Esophagus (tissue), 2 donors: ENCODE measurements around the gene RBMS1. TPM values are rescaled to one million over a fixed set of nuclear protein-coding genes. Genes with fewer than 3 reads are reported as not detected.
"Not testable (repeated sequence)": the region's sequence is repeated elsewhere in the genome, so short reads cannot be mapped to it uniquely, and the experiment has no call there.

ENCODE experiments used
- H3K27ac ChIP-seq, 2 donors: one replicate each; pipeline ENCODE4 v1.5.1; 2013; ENCODE audit warnings: low read depth in 2 of 2, mild to moderate bottlenecking in 2 of 2, inconsistent platforms in 1 of 2, low read length in 1 of 2, moderate library complexity in 1 of 2
- H3K27me3 ChIP-seq, 2 donors: one replicate each; pipeline ENCODE4 v1.6.1; 2013; ENCODE audit warnings: low read length in 2 of 2, control low read depth in 1 of 2, mild to moderate bottlenecking in 1 of 2; ENCODE audit not compliant: insufficient read depth in 2 of 2, control insufficient read depth in 1 of 2
- H3K36me3 ChIP-seq, 2 donors: one replicate each; pipeline ENCODE4 v1.6.1; 2013; ENCODE audit warnings: low read length in 1 of 2; ENCODE audit not compliant: control insufficient read depth in 2 of 2, insufficient read depth in 2 of 2
- H3K4me1 ChIP-seq, 2 donors: one replicate each; pipeline ENCODE4 v1.6.1; 2013; ENCODE audit warnings: low read length in 1 of 2; ENCODE audit not compliant: control insufficient read depth in 2 of 2, insufficient read depth in 2 of 2
- H3K4me3 ChIP-seq, 2 donors: one replicate each; pipeline ENCODE4 v1.5.1; 2013; ENCODE audit warnings: low read length in 2 of 2, mild to moderate bottlenecking in 2 of 2, low read depth in 1 of 2, moderate library complexity in 1 of 2
- H3K9me3 ChIP-seq, 2 donors: one replicate each; pipeline ENCODE4 v1.6.1; 2013; ENCODE audit warnings: mild to moderate bottlenecking in 2 of 2, low read depth in 1 of 2, low read length in 1 of 2, moderate library complexity in 1 of 2; ENCODE audit not compliant: control insufficient read depth in 2 of 2, insufficient read depth in 1 of 2
- WGBS, 2 donors: extraction: QIAGEN DNeasy Blood & Tissue Kit; methylation state at CpG; one replicate each; pipeline ENCODE4 v1.1.7; 2013; 5-methylcytosine and 5-hydroxymethylcytosine counted together
- polyA plus RNA-seq, 2 donors: library from polyadenylated mRNA; stranded (reverse); fragments of 200-250 nt; gene quantifications; one replicate each; pipeline ENCODE4 v1.2.3, GENCODE V29; 2013
- donor health status: healthy with polysubstance abuse.
- donor health status: Bipolar disorder and iron deficiency.

The RBMS1 gene
- polyA plus RNA-seq, 2 donors = 18.1 to 23.6 TPM

GRCh38 chr2:160372585-160372984 is 121.0 kb downstream of the RBMS1 start:
- H3K4me3 ChIP-seq = no peak overlapping the region

DNA sequence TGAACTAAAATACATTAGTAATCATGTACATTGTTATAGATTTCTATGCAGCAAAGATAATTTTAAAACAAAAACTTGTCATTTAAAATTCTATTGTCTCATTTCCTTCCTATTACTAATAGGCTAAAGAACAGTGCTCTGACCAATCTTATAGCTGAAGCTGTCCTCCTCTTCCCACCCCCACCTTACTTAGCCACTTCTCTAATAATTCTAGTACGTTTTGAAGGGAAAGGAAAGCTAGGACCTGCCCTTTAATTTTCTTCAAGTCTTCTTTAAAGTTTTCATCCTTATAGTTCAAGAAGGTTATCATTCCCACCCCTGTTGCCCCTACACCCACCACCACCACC is 121.6 kb downstream of the RBMS1 start:
- Histone ChIP-seq H3K27ac (no peak overlapping the region), H3K4me1 (peaks cover 2% of the 10 kb centered on the region in 2 donors), H3K27me3 (no peaks in the 10 kb centered on the region), H3K4me3 (no peak overlapping the region), H3K36me3 (no peaks in the 10 kb centered on the region), H3K9me3 (no peaks in the 10 kb centered on the region)
- WGBS, 2 donors = 69 to 73% methylated on average over 1 of the region's 1 CpG

More at GRCh38 chr2:160372585-160372984, 121.0 kb downstream of the RBMS1 start:
- Histone ChIP-seq H3K27ac (no peak overlapping the region), H3K27me3 (no peaks in the 10 kb centered on the region), H3K9me3 (no peaks in the 10 kb centered on the region), H3K4me1 (peaks cover 2% of the 10 kb centered on the region in 2 donors), H3K36me3 (no peaks in the 10 kb centered on the region)

GRCh38 chr2:160371251-160372009 is 122.2 kb downstream of the RBMS1 start:
- Histone ChIP-seq H3K27me3 (no peaks in the 10 kb centered on the region), H3K4me3 (no peak overlapping the region), H3K9me3 (no peaks in the 10 kb centered on the region), H3K27ac (no peak overlapping the region), H3K4me1 (peaks cover 0 to 2% of the 10 kb centered on the region in 2 donors), H3K36me3 (no peaks in the 10 kb centered on the region)
- 56 to 58% methylated on average over 8 of the region's 8 CpGs for WGBS, 2 donors

DNA sequence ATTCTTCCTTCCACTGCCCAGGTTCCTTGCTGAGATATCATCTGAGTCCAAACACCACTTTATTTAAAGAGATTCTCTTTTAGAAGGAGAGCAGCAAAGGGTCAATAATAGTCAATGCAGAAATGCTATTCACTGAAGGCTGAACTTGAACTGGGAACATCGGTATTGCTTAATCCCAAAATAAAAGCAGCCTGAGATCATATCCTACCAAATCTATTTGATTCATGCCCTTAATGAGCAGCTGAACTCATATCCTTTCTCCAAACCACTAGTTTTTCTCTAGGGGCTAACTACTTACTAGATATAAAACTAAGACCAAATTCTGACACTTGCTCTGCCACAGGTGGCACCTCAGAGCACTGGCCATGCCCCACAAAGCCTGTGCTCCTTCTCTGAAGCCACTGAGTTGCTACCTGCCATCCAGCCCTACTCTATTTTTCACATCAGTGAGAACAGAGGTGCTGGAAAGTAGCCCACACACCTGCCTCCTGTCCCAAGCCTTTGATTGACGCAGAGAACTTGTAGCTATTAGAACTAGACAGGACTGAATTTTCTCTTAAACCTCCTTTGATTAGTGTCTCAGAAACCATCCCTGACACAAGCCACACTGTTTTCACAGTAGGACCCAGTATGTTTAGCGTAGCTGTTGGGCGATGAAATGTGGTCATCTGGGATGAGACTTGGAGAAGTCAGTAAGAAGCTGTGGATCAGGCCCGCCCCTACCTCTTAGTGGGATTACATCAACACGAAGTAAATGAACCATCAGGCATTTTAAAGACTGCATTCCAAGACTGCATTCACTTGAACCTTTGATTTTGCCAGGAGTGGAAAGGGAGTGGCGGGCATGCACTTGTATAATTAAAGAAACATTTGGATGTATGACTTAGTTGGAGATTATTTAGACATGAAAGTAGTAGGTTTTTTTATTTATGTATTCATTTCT is 124.3 kb downstream of the RBMS1 start:
- Histone ChIP-seq H3K4me1 (peaks cover 0 to 7% of the 10 kb centered on the region in 2 donors), H3K27ac (no peak overlapping the region), H3K9me3 (no peaks in the 10 kb centered on the region), H3K36me3 (peaks cover 0 to 3% of the 10 kb centered on the region in 2 donors), H3K27me3 (no peaks in the 10 kb centered on the region), H3K4me3 (no peak overlapping the region)
- 72 to 73% methylated on average over 7 of the region's 7 CpGs for WGBS, 2 donors

- WGBS, 2 donors = 53 to 58% methylated on average over 7 of the region's 7 CpGs
- no peak overlapping the region for H3K27ac ChIP-seq
- H3K4me3 ChIP-seq = no peak overlapping the region
- peaks cover 0 to 7% of the 10 kb centered on the region in 2 donors for H3K4me1 ChIP-seq
- no peaks in the 10 kb centered on the region for H3K27me3 ChIP-seq
- H3K9me3 ChIP-seq = no peaks in the 10 kb centered on the region
- H3K36me3 ChIP-seq = peaks cover 0 to 3% of the 10 kb centered on the region in 2 donors
These were observed 125.7 kb downstream of the RBMS1 start for GRCh38 chr2:160367887-160368286.

- H3K36me3 ChIP-seq, H3K4me3 ChIP-seq, H3K9me3 ChIP-seq, H3K4me1 ChIP-seq, H3K27me3 ChIP-seq, H3K27ac ChIP-seq: not testable (repeated sequence)
- WGBS, 2 donors = 72 to 76% methylated on average over 4 of the region's 4 CpGs
These were observed 126.5 kb downstream of the RBMS1 start for GRCh38 chr2:160367139-160367538.

DNA sequence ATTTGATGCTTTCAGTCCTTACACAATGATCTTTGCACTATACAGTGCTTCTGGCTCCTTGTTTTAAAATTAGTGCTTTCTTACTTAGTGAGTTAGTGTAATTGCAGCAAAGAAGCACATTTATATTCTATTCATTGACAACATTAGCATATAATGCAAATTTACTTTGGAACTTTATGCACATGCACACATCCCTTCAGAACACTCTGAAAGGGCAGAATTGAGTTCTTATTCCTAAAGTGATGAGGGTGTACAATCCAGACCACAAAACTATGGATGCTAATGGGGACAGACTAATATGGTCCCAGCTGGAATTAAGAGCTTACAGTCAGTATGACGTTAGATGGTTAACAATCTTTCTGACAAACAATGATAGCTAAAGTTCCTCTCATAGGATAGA is 127.1 kb downstream of the RBMS1 start:
- no peaks in the 10 kb centered on the region for H3K9me3 ChIP-seq
- no peak overlapping the region for H3K27ac ChIP-seq
- peaks cover 0 to 3% of the 10 kb centered on the region in 2 donors for H3K36me3 ChIP-seq
- 78 to 88% methylated on average over 1 of the region's 1 CpG for WGBS, 2 donors
- peaks cover 0 to 7% of the 10 kb centered on the region in 2 donors for H3K4me1 ChIP-seq
- H3K27me3 ChIP-seq = no peaks in the 10 kb centered on the region
- H3K4me3 ChIP-seq = no peak overlapping the region

GRCh38 chr2:160365716-160366367 is 127.8 kb downstream of the RBMS1 start:
- Histone ChIP-seq H3K4me1 (peaks cover 0 to 7% of the 10 kb centered on the region in 2 donors), H3K9me3 (no peaks in the 10 kb centered on the region), H3K36me3 (peaks cover 0 to 3% of the 10 kb centered on the region in 2 donors), H3K4me3 (no peak overlapping the region), H3K27ac (no peak overlapping the region), H3K27me3 (no peaks in the 10 kb centered on the region)
- 67 to 73% methylated on average over 5 of the region's 5 CpGs for WGBS, 2 donors

GRCh38 chr2:160364364-160364763 is 129.2 kb downstream of the RBMS1 start:
- Histone ChIP-seq H3K4me3 (no peak overlapping the region), H3K27ac (no peak overlapping the region), H3K27me3 (no peaks in the 10 kb centered on the region), H3K4me1 (peaks cover 0 to 7% of the 10 kb centered on the region in 2 donors), H3K36me3 (peaks cover 0 to 3% of the 10 kb centered on the region in 2 donors), H3K9me3 (no peaks in the 10 kb centered on the region)
- WGBS, 2 donors = 73 to 77% methylated on average over 2 of the region's 2 CpGs
